Measurements from ENCODE around the gene MARS1. TPM values are rescaled to one million over a fixed set of nuclear protein-coding genes. Genes with fewer than 3 reads are reported as not detected.

MARS1 gene
- total RNA-seq, 1 donor from 2014 or later, result 290 TPM

DNA sequence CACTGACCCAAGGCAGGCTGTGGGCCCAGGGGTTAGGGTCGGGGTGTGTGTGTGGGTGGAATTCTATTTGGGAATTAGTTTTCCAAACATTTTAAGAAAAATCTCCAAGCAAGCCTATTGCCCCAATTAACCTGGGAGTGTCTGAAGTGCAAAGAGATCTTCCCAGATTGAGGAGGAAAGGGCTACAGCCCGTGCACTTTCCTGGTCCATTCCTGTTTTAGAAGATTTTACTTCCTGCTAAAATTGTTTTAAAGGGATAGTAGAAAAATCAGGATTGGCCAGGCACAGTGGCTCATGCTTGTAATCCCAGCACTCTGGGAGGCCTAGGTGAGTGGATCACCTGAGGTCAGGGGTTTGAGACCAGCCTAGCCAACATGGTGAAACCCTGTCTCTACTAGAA lies 53.8 kb downstream of the MARS1 start:
- DNase-seq (ENCODE audit: low spot score, unreplicated experiment), result no peak
- H3K9me3 Mint-ChIP-seq (ENCODE audit: low read depth), result no peaks in the 10 kb centered on the region
- no peak overlapping the region for H3K27ac Mint-ChIP-seq
- H3K4me1 Mint-ChIP-seq (ENCODE audit: low read depth), result peaks cover 23% of the 10 kb centered on the region
- peaks cover 11% of the 10 kb centered on the region for H3K36me3 Mint-ChIP-seq (ENCODE audit: insufficient read depth)
- TF ChIP-seq, protein P1, sequence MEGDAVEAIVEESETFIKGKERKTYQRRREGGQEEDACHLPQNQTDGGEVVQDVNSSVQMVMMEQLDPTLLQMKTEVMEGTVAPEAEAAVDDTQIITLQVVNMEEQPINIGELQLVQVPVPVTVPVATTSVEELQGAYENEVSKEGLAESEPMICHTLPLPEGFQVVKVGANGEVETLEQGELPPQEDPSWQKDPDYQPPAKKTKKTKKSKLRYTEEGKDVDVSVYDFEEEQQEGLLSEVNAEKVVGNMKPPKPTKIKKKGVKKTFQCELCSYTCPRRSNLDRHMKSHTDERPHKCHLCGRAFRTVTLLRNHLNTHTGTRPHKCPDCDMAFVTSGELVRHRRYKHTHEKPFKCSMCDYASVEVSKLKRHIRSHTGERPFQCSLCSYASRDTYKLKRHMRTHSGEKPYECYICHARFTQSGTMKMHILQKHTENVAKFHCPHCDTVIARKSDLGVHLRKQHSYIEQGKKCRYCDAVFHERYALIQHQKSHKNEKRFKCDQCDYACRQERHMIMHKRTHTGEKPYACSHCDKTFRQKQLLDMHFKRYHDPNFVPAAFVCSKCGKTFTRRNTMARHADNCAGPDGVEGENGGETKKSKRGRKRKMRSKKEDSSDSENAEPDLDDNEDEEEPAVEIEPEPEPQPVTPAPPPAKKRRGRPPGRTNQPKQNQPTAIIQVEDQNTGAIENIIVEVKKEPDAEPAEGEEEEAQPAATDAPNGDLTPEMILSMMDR (IDR thresholded peaks at IDR 0.05; ENCODE audit: unreplicated experiment), result no peak
- H3K4me3 Mint-ChIP-seq (ENCODE audit: low read depth), result no peak overlapping the region
- H3K27me3 Mint-ChIP-seq, result no peaks in the 10 kb centered on the region

DNA sequence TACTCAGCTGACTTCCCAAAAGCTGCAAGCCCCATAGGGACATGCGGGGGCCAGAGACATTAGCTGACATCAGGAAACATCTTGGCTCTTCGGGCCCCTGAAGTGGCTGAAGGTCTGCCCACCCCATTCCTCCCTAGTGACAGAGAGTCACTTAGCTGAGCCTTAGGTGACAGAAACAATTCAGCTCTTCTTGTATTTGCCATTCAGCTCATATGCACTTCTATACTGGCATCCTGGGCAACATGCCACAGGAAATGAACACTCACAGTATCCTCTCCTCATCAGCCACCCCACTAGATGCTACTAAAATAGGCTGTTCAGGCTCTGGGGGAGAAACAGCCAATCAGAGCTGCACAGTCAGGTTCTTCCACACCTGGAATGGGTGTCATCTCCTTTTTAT lies 55.7 kb downstream of the MARS1 start:
- Mint-ChIP-seq H3K27ac (no peak overlapping the region), H3K4me3 (ENCODE audit: low read depth) (no peak overlapping the region), H3K27me3 (peaks cover 15% of the 10 kb centered on the region), H3K4me1 (ENCODE audit: low read depth) (peaks cover 26% of the 10 kb centered on the region), H3K36me3 (ENCODE audit: insufficient read depth) (peaks cover 9% of the 10 kb centered on the region), H3K9me3 (ENCODE audit: low read depth) (no peaks in the 10 kb centered on the region)
- DNase-seq (ENCODE audit: low spot score, unreplicated experiment), result no peak
- TF ChIP-seq, protein P1 (IDR thresholded peaks at IDR 0.05; ENCODE audit: unreplicated experiment), result no peak

DNA sequence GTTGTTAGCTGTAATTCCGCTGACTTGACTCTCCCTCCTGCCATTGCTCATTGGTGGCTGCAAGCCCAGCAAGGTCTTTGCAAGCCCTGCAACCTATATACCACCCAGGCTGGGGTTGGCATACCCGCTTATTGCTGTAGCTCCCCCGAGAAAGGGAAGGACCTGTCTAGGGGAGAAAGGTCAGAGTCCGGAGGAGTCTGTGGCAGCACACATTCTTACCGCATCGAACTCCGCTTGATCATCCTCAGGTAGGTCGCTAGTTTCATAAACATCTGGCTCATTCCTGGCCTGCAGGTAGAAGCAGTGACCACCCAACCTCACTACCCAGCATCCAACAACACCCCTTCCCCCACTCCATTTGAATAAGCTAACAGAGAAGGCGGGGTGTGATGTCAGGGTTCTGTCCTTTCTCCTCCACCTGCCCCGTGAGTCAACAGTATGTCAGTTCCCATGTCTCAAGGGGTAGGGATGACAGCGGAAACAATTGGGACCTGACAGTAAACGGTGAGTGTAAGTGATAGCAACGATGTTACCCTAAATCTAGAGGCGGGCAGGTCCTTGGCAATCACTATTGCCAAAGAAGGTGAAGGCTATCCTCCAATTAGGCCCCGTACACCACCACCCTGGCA lies 58.1 kb downstream of the MARS1 start:
- no peak for DNase-seq (ENCODE audit: low spot score, unreplicated experiment)
- peaks cover 23% of the 10 kb centered on the region for H3K4me1 Mint-ChIP-seq (ENCODE audit: low read depth)
- peaks cover 36% of the 10 kb centered on the region for H3K27me3 Mint-ChIP-seq
- no peaks in the 10 kb centered on the region for H3K9me3 Mint-ChIP-seq (ENCODE audit: low read depth)
- H3K36me3 Mint-ChIP-seq (ENCODE audit: insufficient read depth), result peaks cover 3% of the 10 kb centered on the region
- TF ChIP-seq, protein P1 (IDR thresholded peaks at IDR 0.05; ENCODE audit: unreplicated experiment), result no peak
- H3K27ac Mint-ChIP-seq, result peak overlapping the region; percentile 96
- peak overlapping the region; percentile 92 for H3K4me3 Mint-ChIP-seq (ENCODE audit: low read depth)

DNA sequence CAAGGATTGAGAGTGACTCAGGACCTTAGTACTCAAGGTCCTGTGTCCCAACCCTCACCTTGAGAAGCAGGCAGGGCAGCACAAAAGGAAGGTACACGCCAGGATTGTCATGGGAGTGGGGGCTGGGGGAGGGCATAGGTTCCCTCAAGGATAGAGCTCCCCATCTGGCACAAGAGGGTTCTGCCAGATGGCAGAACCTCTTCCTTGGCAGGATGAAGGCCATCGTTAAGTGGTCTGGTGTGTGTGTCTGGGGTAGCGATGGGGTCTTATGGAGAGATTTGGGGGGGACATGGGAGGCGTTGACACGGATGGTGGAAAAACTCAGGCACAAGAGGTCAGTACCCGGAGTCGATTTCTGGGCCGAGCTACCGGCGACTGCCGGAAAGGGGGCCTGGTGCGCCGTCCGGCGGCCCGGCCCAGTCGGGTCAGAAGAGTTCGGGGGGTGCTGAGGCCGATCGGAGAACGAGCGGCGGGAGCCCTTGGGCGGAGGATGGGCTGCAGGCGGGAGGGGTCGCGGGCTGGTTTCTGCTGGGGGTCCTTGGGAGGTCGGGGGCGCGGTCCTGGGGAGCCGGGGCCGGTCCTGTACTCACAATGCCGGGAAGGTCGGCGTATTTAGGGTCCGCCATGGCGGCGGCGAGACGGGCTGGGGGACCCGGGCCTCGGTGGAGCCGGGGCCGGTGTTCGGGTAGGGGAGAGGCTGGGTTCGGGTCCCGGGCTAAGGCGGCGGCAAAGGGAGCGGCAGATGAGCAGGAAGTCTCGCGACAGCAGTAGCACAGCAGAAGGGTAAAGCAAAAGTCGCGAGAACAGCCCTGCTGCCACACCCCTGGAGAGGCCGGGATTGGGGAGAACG lies 58.8 kb downstream of the MARS1 start, which contains the start of gene DCTN2:
Gene DCTN2 (minus strand): TSS at position 755 of the 850 bp plus-strand sequence. CDS start 129 bp downstream, at position 626.
- TF ChIP-seq, protein P1 (IDR thresholded peaks at IDR 0.05; ENCODE audit: unreplicated experiment), result peak; percentile 6
- no peaks in the 10 kb centered on the region for H3K36me3 Mint-ChIP-seq (ENCODE audit: insufficient read depth)
- H3K9me3 Mint-ChIP-seq (ENCODE audit: low read depth), result no peaks in the 10 kb centered on the region

DNA sequence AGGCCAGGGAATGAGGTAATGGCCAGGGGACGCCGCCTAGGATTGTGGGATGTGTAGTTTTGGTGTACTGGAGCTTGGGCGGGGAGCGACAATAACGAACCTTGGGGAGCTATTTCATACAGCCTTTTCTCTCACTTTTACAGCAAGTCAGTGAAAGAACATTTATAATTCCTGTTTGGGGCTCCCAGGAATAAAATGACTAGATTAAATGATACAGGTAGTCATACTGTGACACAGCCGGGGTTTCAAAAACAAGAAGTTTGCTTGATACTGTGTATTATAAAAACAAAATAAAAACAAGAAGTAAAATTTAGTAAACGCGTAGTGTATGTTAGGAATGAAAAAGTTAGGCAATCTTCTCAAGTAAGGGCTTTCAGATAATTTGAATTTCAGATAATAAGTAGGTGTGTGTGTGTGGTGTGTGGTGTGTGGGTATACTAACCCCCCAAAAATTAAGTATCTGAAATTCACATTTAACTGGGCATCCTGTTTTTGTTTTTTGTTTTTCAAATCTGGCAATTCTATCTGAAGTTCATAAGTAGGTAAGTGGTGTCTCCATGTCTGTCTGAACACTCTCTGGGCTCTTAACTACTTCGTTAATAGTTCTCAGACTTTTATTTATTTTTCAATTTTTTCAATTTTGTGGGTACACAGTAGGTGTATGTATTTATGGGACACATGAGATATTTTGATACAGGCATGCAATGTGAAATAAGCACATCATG lies 59.6 kb downstream of the MARS1 start:
- peak overlapping the region; percentile 96 for H3K27ac Mint-ChIP-seq
- H3K4me3 Mint-ChIP-seq (ENCODE audit: low read depth), result peak overlapping the region; percentile 92
- peaks cover 18% of the 10 kb centered on the region for H3K4me1 Mint-ChIP-seq (ENCODE audit: low read depth)
- no peak for DNase-seq (ENCODE audit: low spot score, unreplicated experiment)
- no peaks in the 10 kb centered on the region for H3K36me3 Mint-ChIP-seq (ENCODE audit: insufficient read depth)
- peaks cover 51% of the 10 kb centered on the region for H3K27me3 Mint-ChIP-seq
- H3K9me3 Mint-ChIP-seq (ENCODE audit: low read depth), result no peaks in the 10 kb centered on the region
- TF ChIP-seq, protein P1 (IDR thresholded peaks at IDR 0.05; ENCODE audit: unreplicated experiment), result no peak

More for the DNA sequence above, 58.8 kb downstream of the MARS1 start, which contains the start of gene DCTN2:
- H3K4me1 Mint-ChIP-seq (ENCODE audit: low read depth), result peaks cover 18% of the 10 kb centered on the region
- peaks cover 43% of the 10 kb centered on the region for H3K27me3 Mint-ChIP-seq
- H3K4me3 Mint-ChIP-seq (ENCODE audit: low read depth), result peak within 1 kb of the TSS; percentile 92
- peak; percentile 88 for DNase-seq (ENCODE audit: low spot score, unreplicated experiment)
- H3K27ac Mint-ChIP-seq, result peak within 1 kb of the TSS; percentile 96
